Measurements from ENCODE around the gene MLX.

Gene MLX

DNA sequence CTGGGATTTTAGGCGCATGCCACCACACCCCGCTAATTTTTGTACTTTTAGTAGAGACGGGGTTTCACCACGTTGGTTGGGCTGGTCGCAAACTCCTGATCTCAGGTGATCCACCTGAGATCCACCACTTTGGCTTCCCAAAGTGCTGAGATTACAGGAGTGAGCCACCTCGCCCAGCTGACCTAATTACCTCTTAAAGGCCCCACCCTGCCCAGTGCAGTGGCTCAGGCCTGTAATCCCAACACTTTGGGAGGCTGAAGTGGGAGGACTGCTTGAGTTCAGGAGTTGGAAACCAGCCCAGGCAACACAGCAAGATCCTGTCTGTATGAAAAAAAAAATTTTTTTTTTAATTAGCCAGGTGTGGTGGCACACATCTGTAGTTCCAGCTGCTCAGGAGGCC, 7.8 kb upstream of the MLX start:
- peak overlapping the region in 4 of 11 experiments; percentile 6 to 47 (median 26); a peak in 5 of 22 replicates for H3K9ac ChIP-seq
- H3K4me1 ChIP-seq: peaks cover 25 to 37% (median 35%) of the 10 kb centered on the region in 10 experiments
- H3K4me3 ChIP-seq: no peak overlapping the region
- peaks cover 6 to 12% (median 8%) of the 10 kb centered on the region in 11 experiments; a peak in 21 of 22 replicates for H3K36me3 ChIP-seq
- no peaks in the 10 kb centered on the region for H3K9me3 ChIP-seq (replicated peaks in 1 of 11)
- no peak overlapping the region for H3K27ac ChIP-seq
- H3K4me2 ChIP-seq: no peak overlapping the region
- TF ChIP-seq Cebpa-rat (IDR thresholded peaks at IDR 0.05): no peak
- H4K20me1 ChIP-seq: no peaks in the 10 kb centered on the region
- H3K27me3 ChIP-seq: no peaks in the 10 kb centered on the region

- Histone ChIP-seq H4K20me1 (no peaks in the 10 kb centered on the region), H3K4me1 (peaks cover 22 to 46% (median 39%) of the 10 kb centered on the region in 10 experiments), H3K36me3 (peaks cover 17 to 24% (median 20%) of the 10 kb centered on the region in 11 experiments), H3K4me2 (no peak overlapping the region), H3K9me3 (replicated peaks in 1 of 11) (no peaks in the 10 kb centered on the region), H3K27ac (no peak overlapping the region), H3K4me3 (no peak overlapping the region), H3K9ac (peak overlapping the region in 2 of 11 experiments; percentile 10 to 31; a peak in 1 of 22 replicates), H3K27me3 (no peaks in the 10 kb centered on the region)
- no peak for TF ChIP-seq Cebpa-rat (IDR thresholded peaks at IDR 0.05)
These were observed 6.7 kb upstream of the MLX start for GRCh38 chr17:42560246-42560645.

- Histone ChIP-seq H3K27me3 (no peaks in the 10 kb centered on the region), H4K20me1 (no peaks in the 10 kb centered on the region), H3K4me2 (peak within 1 kb of the TSS; percentile 94 to 100 (median 99)), H3K9ac (peak within 1 kb of the TSS; percentile 90 to 98 (median 95)), H3K4me3 (peak within 1 kb of the TSS; percentile 80 to 97 (median 92)), H3K9me3 (replicated peaks in 1 of 11) (no peaks in the 10 kb centered on the region), H3K36me3 (peaks cover 29 to 37% (median 34%) of the 10 kb centered on the region in 11 experiments), H3K4me1 (peaks cover 26 to 49% (median 44%) of the 10 kb centered on the region in 10 experiments), H3K27ac (peak within 1 kb of the TSS; percentile 84 to 95 (median 90))
- no peak for TF ChIP-seq Cebpa-rat (IDR thresholded peaks at IDR 0.05)
These were observed 5.0 kb upstream of the MLX start, which contains the start of gene COASY for GRCh38 chr17:42561897-42562387. COASY (plus strand) TSS chr17:42562148; CDS start chr17:42562623, 475 bp downstream.

DNA sequence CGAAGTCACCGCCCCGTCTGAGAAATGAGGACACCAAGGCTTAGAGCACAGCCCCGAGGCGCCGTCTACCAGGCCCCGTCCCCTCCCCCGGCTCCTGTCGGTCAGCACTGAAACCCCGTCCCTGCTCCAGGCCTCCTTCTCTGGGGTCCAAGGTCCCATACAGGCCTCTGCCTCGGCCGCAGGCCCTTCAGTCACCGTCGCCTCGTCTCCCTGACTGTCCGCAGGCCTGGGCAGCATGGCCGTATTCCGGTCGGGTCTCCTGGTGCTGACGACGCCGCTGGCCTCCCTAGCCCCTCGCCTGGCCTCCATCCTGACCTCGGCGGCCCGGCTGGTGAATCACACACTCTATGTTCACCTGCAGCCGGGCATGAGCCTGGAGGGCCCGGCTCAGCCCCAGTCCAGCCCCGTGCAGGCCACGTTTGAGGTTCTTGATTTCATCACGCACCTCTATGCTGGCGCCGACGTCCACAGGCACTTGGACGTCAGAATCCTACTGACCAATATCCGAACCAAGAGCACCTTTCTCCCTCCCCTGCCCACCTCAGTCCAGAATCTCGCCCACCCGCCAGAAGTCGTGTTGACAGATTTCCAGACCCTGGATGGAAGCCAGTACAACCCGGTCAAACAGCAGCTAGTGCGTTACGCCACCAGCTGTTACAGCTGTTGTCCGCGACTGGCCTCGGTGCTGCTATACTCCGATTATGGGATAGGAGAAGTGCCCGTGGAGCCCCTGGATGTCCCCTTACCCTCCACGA, 4.3 kb upstream of the MLX start:
- Histone ChIP-seq H3K27me3 (no peaks in the 10 kb centered on the region), H3K9me3 (replicated peaks in 1 of 11) (no peaks in the 10 kb centered on the region), H4K20me1 (no peaks in the 10 kb centered on the region), H3K4me1 (peaks cover 28 to 49% (median 45%) of the 10 kb centered on the region in 10 experiments), H3K36me3 (peaks cover 29 to 37% (median 34%) of the 10 kb centered on the region in 11 experiments), H3K4me3 (peak overlapping the region; percentile 80 to 97 (median 92)), H3K27ac (peak overlapping the region; percentile 84 to 95 (median 90)), H3K9ac (peak overlapping the region; percentile 90 to 98 (median 95)), H3K4me2 (peak overlapping the region; percentile 94 to 100 (median 99))
- TF ChIP-seq Cebpa-rat (IDR thresholded peaks at IDR 0.05): no peak

DNA sequence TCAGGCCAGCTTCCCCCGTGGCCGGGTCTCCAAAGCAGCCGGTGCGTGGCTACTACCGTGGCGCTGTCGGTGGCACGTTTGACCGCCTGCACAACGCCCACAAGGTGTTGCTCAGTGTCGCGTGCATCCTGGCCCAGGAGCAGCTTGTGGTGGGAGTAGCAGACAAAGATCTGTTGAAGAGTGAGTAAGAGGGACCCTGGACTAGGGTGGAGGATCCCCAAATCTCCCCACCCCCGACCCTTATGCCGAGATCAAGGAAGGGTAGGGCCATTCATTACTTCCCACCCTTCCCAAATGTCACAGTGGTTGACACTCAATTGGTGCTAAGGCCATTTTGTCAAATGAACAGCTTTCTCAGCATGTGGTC, 3.8 kb upstream of the MLX start:
- Histone ChIP-seq H3K36me3 (peaks cover 30 to 37% (median 34%) of the 10 kb centered on the region in 11 experiments), H4K20me1 (peaks cover 0 to under 1% (median 0%) of the 10 kb centered on the region in 11 experiments; a peak in 1 of 22 replicates), H3K27me3 (no peaks in the 10 kb centered on the region), H3K9me3 (replicated peaks in 1 of 11) (no peaks in the 10 kb centered on the region), H3K27ac (peak overlapping the region; percentile 84 to 95 (median 90); a peak in 21 of 22 replicates), H3K4me1 (peaks cover 33 to 53% (median 50%) of the 10 kb centered on the region in 10 experiments), H3K4me2 (peak overlapping the region; percentile 94 to 100 (median 99)), H3K9ac (peak overlapping the region; percentile 90 to 98 (median 95)), H3K4me3 (peak overlapping the region; percentile 80 to 97 (median 92))
- no peak for TF ChIP-seq Cebpa-rat (IDR thresholded peaks at IDR 0.05)

GRCh38 chr17:42563543-42563942, 3.4 kb upstream of the MLX start:
- Histone ChIP-seq H3K36me3 (peaks cover 33 to 41% (median 37%) of the 10 kb centered on the region in 11 experiments), H4K20me1 (peaks cover 0 to 4% (median under 1%) of the 10 kb centered on the region in 11 experiments; a peak in 10 of 22 replicates), H3K27ac (peak overlapping the region in 9 of 11 experiments; percentile 84 to 95 (median 91); a peak in 16 of 22 replicates), H3K4me3 (peak overlapping the region; percentile 80 to 97 (median 92); a peak in 19 of 20 replicates), H3K4me1 (peaks cover 34 to 57% (median 54%) of the 10 kb centered on the region in 10 experiments), H3K9me3 (replicated peaks in 1 of 11) (no peaks in the 10 kb centered on the region), H3K4me2 (peak overlapping the region; percentile 94 to 100 (median 99)), H3K9ac (peak overlapping the region; percentile 90 to 98 (median 95)), H3K27me3 (no peaks in the 10 kb centered on the region)
- no peak for TF ChIP-seq Cebpa-rat (IDR thresholded peaks at IDR 0.05)

GRCh38 chr17:42563950-42564349, 3.0 kb upstream of the MLX start:
- Histone ChIP-seq H3K27me3 (no peaks in the 10 kb centered on the region), H3K4me3 (peak overlapping the region in 9 of 10 experiments; percentile 84 to 97 (median 93); a peak in 13 of 20 replicates), H3K4me2 (peak overlapping the region; percentile 94 to 100 (median 99)), H3K4me1 (peaks cover 34 to 61% (median 58%) of the 10 kb centered on the region in 10 experiments), H4K20me1 (peaks cover 0 to 8% (median 5%) of the 10 kb centered on the region in 11 experiments; a peak in 11 of 22 replicates), H3K27ac (peak overlapping the region in 8 of 11 experiments; percentile 27 to 93 (median 90); a peak in 15 of 22 replicates), H3K9me3 (replicated peaks in 1 of 11) (no peaks in the 10 kb centered on the region), H3K36me3 (peaks cover 37 to 45% (median 41%) of the 10 kb centered on the region in 11 experiments), H3K9ac (peak overlapping the region; percentile 11 to 98 (median 95); a peak in 20 of 22 replicates)
- no peak for TF ChIP-seq Cebpa-rat (IDR thresholded peaks at IDR 0.05)

GRCh38 chr17:42564815-42565522, 1.9 kb upstream of the MLX start:
- Histone ChIP-seq H3K27me3 (no peaks in the 10 kb centered on the region), H4K20me1 (peaks cover 0 to 17% (median 15%) of the 10 kb centered on the region in 11 experiments; a peak in 13 of 22 replicates), H3K9me3 (replicated peaks in 1 of 11) (no peaks in the 10 kb centered on the region), H3K4me3 (no peak overlapping the region; a peak in 1 of 20 replicates), H3K36me3 (peaks cover 48 to 55% (median 52%) of the 10 kb centered on the region in 11 experiments), H3K9ac (peak overlapping the region; percentile 8 to 98 (median 95); a peak in 18 of 22 replicates), H3K4me1 (peaks cover 34 to 71% (median 65%) of the 10 kb centered on the region in 10 experiments), H3K27ac (peak overlapping the region in 7 of 11 experiments; percentile 22 to 91 (median 89); a peak in 3 of 22 replicates), H3K4me2 (peak overlapping the region in 7 of 11 experiments; percentile 96 to 100 (median 99); a peak in 7 of 22 replicates)
- no peak for TF ChIP-seq Cebpa-rat (IDR thresholded peaks at IDR 0.05)
